Right atrium auricular region (tissue), 2 donors: ENCODE measurements around the gene MBD5. TPM values are rescaled to one million over a fixed set of nuclear protein-coding genes. Genes with fewer than 3 reads are reported as not detected.
"Not testable (repeated sequence)": the region's sequence is repeated elsewhere in the genome, so short reads cannot be mapped to it uniquely, and the experiment has no call there.

Experiments
- DNase-seq: peaks from one replicate; pipeline ENCODE4 v3.0.0-alpha.2; 2019; ENCODE audit warnings: low spot score
- H3K27ac ChIP-seq, 2 donors: fragments of 200-600 bp; sonication (generic); 1 replicate in 1 of 2; 2 replicates in 1 of 2; pipeline ENCODE4 v1.5.1; 2016 to 2019
- H3K27me3 ChIP-seq, 2 donors: fragments of 200-600 bp; sonication (generic); one replicate each; pipeline versions ENCODE4 v1.5.1 to v1.6.0; 2017 to 2019
- H3K36me3 ChIP-seq: fragments of 200-600 bp; sonication (generic); one replicate; pipeline ENCODE4 v1.5.1; 2016
- H3K4me1 ChIP-seq, 2 donors: fragments of 200-600 bp; sonication (generic); one replicate each; pipeline versions ENCODE4 v1.5.1 to v1.6.0; 2017 to 2019
- H3K4me3 ChIP-seq, 2 donors: fragments of 200-600 bp; sonication (generic); 1 replicate in 1 of 2; 2 replicates in 1 of 2; pipeline ENCODE4 v1.5.1; 2017 to 2019; ENCODE audit warnings: mild to moderate bottlenecking in 1 of 2, moderate library complexity in 1 of 2
- H3K9me3 ChIP-seq, 2 donors: fragments of 200-600 bp; sonication (generic); one replicate each; pipeline ENCODE4 v1.5.1; 2019
- total RNA-seq, 2 donors: library from RNA; depleted of rRNA; stranded (reverse); fragments of >200 nt; gene quantifications; one replicate each; pipeline ENCODE4 v1.1.0, GENCODE V29; 2016
- TF ChIP-seq, protein P1 (sequence below), 2 donors: fragments of 200-600 bp; sonication (generic); IDR thresholded peaks; one replicate each; pipeline ENCODE4 v1.5.1; 2019; ENCODE audit warnings: antibody characterized with exemption in 2 of 2

Gene MBD5
- total RNA-seq, 2 donors from 2014 or later = 14.5 to 22.8 TPM

DNA sequence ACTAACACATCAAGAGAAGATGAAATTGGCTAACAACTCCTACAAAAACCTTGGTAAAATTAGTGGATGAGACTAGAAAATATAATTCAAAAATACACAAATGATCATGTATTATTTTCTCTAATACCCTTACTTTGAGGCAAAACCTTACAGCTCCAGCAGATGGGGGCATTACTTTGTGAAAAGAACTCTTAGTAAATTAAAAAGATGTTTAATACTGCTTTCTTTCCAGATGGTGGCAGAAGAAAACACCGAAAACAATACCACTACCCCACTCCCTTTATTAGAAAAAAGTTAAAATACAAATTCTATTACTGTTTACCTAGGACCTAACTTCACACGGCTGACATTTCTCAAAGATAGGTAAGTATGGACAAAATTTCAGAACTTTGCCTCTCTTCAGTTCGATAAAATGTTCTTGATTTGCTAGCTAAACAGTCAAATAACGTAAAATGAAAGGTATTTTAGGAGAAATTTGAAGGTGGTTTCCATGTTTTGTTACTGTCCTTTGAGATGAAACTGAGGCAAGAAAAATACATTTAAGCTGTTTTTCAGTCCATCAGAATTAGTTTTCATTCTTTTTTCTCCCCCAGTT is 31.0 kb upstream of the MBD5 start:
- DNase-seq = no peak
- no peaks in the 10 kb centered on the region for H3K27me3 ChIP-seq
- no peaks in the 10 kb centered on the region for H3K9me3 ChIP-seq
- TF ChIP-seq, protein P1, sequence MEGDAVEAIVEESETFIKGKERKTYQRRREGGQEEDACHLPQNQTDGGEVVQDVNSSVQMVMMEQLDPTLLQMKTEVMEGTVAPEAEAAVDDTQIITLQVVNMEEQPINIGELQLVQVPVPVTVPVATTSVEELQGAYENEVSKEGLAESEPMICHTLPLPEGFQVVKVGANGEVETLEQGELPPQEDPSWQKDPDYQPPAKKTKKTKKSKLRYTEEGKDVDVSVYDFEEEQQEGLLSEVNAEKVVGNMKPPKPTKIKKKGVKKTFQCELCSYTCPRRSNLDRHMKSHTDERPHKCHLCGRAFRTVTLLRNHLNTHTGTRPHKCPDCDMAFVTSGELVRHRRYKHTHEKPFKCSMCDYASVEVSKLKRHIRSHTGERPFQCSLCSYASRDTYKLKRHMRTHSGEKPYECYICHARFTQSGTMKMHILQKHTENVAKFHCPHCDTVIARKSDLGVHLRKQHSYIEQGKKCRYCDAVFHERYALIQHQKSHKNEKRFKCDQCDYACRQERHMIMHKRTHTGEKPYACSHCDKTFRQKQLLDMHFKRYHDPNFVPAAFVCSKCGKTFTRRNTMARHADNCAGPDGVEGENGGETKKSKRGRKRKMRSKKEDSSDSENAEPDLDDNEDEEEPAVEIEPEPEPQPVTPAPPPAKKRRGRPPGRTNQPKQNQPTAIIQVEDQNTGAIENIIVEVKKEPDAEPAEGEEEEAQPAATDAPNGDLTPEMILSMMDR (IDR thresholded peaks at IDR 0.05) = peak in 1 of 2 donors; percentile 70
- H3K4me3 ChIP-seq = no peak overlapping the region
- no peak overlapping the region for H3K27ac ChIP-seq
- H3K36me3 ChIP-seq = no peaks in the 10 kb centered on the region
- H3K4me1 ChIP-seq = no peaks in the 10 kb centered on the region

DNA sequence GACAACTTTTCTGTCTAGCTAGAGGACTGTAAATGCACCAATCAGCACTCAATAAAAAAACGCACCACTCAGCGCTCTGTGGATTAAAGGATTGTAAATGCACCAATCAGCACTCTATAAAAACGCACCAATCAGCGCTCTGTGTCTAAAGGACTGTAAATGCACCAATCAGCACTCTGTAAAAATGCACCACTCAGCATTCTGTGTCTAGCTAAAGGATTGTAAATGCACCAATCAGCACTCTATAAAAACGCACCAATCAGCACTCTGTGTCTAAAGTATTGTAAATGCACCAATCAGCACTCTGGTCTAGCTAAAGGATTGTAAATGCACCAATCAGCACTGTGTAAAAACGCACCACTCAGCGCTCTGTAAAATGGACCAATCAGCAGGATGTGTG is 25.9 kb upstream of the MBD5 start:
- H3K4me3 ChIP-seq, H3K27ac ChIP-seq, DNase-seq, H3K36me3 ChIP-seq, H3K27me3 ChIP-seq, H3K9me3 ChIP-seq, H3K4me1 ChIP-seq: not testable (repeated sequence)

DNA sequence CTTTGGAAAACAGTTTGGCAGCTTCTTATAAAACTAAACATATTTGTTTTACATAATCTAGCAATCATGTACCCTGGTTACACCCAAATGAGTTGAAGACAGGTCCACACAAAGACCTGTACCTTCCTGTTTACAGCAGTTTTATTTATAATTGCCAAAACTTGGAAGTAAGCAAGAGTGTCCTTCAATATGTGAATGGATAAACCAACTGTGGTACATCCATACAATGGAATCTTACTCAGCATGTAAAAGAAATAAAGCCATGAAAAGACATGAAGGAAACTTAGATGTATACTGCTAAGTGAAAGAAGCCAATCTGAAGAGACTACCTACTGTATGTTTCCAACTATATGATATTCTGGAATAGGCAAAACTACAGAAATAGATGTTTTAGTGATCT is 24.1 kb upstream of the MBD5 start:
- Histone ChIP-seq H3K9me3 (no peaks in the 10 kb centered on the region), H3K4me1 (peaks cover 0 to 4% of the 10 kb centered on the region in 2 donors), H3K27me3 (no peaks in the 10 kb centered on the region), H3K27ac (no peak overlapping the region), H3K36me3 (no peaks in the 10 kb centered on the region), H3K4me3 (no peak overlapping the region)
- TF ChIP-seq, protein P1 (IDR thresholded peaks at IDR 0.05) = no peak
- DNase-seq = no peak

DNA sequence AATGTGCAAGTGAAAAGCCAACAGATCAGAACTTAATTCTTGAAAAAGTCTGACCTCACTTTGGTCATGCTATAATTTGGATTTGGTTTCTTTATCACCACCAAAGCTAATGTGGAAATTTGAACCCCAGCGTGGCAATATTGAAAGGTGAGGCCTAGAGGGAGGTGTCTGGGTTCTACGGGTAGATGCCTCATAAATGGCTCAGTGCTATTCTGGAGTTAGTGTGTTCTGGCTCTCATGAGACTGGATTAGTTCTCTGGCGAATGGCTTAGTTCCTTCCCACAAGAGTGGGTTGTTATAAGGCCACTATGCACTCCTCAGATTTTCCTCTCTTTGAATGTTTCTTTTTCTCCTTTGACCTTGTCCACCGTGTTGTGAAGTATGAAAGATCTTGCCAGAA is 22.7 kb upstream of the MBD5 start:
- H3K9me3 ChIP-seq = peaks cover 0 to 4% of the 10 kb centered on the region in 2 donors
- DNase-seq = no peak
- H3K4me1 ChIP-seq = peaks cover 0 to 4% of the 10 kb centered on the region in 2 donors
- TF ChIP-seq, protein P1 (IDR thresholded peaks at IDR 0.05) = no peak
- no peaks in the 10 kb centered on the region for H3K36me3 ChIP-seq
- H3K27me3 ChIP-seq = no peaks in the 10 kb centered on the region
- H3K27ac ChIP-seq = no peak overlapping the region
- H3K4me3 ChIP-seq = no peak overlapping the region

DNA sequence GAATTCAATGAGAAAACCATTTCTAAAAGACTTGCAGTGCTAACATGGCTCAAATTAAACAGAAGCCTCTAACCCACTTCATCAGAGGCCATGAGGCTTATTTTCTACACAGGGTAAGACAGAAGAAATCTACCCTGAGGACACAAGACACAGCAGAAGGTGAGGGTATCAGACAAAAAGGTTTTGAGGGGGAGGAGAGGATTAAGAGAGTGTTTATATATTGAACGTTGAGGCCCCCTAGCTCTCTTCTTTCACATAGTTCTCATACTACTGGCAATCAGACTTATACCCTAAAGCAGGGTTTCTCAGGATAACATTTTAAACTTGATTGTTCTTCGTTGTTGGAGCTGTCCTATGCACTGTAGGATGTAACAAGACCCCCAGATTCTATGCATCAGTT is 21.8 kb upstream of the MBD5 start:
- TF ChIP-seq, protein P1 (IDR thresholded peaks at IDR 0.05) = no peak
- no peak overlapping the region for H3K4me3 ChIP-seq
- DNase-seq = no peak

DNA sequence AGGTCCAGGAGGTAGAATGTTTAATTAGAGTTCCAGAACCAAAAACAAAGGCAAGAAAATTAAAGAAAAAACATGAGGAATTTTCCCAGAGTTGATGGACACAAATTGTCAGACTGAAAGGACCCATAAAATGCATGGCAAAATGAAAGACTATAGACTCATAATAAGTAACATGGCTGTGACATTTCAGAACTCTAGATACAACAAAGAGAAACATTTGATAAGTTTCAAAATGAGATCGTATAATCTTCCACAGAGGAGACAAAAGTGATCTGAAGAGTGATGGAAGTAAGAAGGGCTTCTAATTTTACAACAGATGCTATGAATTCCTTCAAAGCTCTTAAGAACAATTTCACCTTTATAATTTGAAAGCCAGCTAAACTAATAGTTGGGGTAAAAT is 20.8 kb upstream of the MBD5 start:
- no peak overlapping the region for H3K4me3 ChIP-seq
- no peaks in the 10 kb centered on the region for H3K36me3 ChIP-seq
- H3K9me3 ChIP-seq = peaks cover 0 to 4% of the 10 kb centered on the region in 2 donors
- no peak for DNase-seq
- TF ChIP-seq, protein P1 (IDR thresholded peaks at IDR 0.05) = no peak
- no peak overlapping the region for H3K27ac ChIP-seq
- no peaks in the 10 kb centered on the region for H3K27me3 ChIP-seq
- peaks cover 0 to 4% of the 10 kb centered on the region in 2 donors for H3K4me1 ChIP-seq

More for the DNA sequence above, 21.8 kb upstream of the MBD5 start:
- Histone ChIP-seq H3K27ac (no peak overlapping the region), H3K36me3 (no peaks in the 10 kb centered on the region), H3K4me1 (peaks cover 0 to 4% of the 10 kb centered on the region in 2 donors), H3K9me3 (peaks cover 0 to 4% of the 10 kb centered on the region in 2 donors), H3K27me3 (no peaks in the 10 kb centered on the region)

DNA sequence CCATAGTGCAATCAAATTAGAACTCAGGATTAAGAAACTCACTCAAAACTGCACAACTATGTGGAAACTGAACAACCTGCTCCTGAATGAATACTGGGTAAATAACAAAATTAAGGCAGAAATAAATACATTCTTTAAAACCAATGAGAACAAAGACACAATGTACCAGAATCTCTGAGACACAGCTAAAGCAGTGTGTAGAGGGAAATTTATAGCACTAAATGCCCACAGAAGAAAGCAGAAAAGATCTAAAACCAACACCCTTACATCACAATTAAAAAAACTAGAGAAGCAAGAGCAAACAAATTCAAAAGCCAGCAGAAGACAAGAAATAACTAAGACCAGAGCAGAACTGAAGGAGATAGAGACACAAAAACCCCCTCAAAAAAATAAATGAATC is 18.5 kb upstream of the MBD5 start:
- not testable (repeated sequence) for H3K9me3 ChIP-seq, H3K4me3 ChIP-seq, DNase-seq, H3K36me3 ChIP-seq, H3K27ac ChIP-seq, H3K27me3 ChIP-seq, H3K4me1 ChIP-seq
